ENCODE data around the gene VKORC1L1.
A peak's percentile ranks its signal among the peaks of the same experiment; 100 is the strongest.
"Not testable (repeated sequence)": the region's sequence is repeated elsewhere in the genome, so short reads cannot be mapped to it uniquely, and the experiment has no call there.

VKORC1L1 gene

DNA sequence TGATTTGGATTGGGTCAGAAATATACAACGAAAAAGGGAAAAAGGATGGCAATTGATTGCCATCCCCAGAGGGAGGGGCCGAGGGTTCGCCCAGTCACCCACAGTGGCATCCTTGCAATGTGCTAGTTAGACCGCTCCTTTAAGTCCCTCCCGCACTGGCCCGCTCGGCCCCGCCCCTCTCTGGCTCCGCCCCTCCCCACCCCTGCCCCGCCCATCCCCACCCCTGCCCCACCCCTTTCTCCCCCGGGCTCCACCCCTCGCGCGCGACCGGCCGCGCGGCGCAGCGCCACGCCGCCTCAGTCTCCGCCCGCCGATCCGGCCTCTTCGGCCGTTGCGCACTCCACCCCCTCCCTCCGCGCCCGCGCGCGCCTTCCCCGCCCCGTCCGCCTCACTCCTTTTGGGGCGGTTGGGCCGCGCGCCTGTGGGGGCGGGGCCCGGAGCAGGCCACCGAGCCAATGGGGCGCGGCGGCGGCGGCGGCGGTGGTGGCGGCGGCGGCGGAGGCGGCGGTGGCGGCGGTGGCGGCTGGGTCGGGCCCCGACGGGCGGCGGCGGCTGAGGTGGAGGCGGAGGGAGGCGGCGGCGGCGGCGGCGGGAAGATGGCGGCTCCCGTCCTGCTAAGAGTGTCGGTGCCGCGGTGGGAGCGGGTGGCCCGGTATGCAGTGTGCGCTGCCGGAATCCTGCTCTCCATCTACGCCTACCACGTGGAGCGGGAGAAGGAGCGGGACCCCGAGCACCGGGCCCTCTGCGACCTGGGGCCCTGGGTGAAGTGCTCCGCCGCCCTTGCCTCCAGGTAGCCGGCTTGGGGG, at the start of gene VKORC1L1:
Gene VKORC1L1, plus strand, starts transcription at position 299 of the 806 bp plus-strand sequence. Its CDS starts 298 bp downstream, at position 597.
- peak; percentile 87 to 94 for DNase-seq (ENCODE audit: low read depth in 2 of 2)

DNA sequence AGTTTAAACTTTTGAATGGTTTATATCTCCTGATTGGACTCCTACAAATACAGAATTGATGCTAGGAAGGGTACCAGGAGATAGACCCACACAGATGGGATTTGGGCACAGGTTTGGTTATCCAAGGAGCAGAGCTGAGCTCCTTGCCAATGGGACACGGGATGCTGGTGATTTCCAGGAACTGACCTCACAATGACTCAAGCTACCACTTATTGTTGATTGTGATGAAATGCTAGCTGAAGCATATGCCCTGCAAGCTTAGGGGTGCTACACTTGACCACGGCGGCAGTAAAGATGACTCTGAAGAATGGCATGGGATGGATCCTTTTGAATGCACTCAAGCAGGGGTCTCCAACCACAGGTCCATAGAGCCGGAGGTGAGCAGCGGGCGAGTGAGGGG, 45.5 kb upstream of the VKORC1L1 start:
- no peak for DNase-seq (ENCODE audit: low read depth in 2 of 2)

- DNase-seq (ENCODE audit: low read depth in 2 of 2), result no peak
Measured at GRCh38 chr7:65832281-65832680, 40.6 kb upstream of the VKORC1L1 start.

GRCh38 chr7:65836684-65837083, 36.2 kb upstream of the VKORC1L1 start:
- DNase-seq (ENCODE audit: low read depth in 2 of 2), result not testable (repeated sequence)

DNA sequence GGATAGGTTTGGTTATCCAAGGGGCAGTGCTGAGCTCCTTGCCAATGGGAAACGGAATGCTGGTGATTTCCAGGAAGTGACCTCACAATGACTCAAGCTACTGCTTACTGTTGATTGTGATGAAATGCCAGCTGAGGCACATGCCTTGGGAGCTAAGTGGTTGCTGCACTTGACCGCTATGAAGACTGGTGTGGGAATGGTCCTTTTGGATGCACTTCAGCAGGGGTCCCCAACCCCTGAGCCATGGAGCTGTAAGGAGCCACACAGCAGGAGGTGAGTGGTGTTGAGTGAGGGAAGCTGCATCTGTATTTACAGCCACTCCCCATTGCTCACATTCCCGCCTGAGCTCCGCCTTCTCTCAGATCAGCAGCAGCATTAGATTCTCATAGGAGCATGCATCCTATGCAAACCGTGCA, 35.3 kb upstream of the VKORC1L1 start:
- not testable (repeated sequence) for DNase-seq (ENCODE audit: low read depth in 2 of 2)

DNA sequence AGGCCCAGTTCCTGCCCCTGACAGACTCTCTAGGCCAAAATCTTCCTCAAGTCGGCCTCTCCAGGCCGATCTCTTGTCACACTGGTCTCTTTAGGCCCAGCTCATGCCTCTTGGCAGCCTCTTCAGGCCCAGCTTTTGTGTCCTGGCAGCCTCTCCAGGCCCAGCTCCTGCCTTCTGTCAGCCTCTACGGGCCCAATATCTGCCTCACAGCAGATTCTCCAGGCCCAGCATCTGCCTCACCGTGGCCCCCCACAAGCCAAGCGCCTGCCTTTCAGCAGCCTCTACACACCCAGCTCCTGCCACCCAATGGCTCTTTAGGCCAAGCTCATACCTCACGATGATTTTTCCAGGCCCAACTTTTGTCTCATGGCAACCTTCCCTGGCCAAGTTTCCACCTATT, 33.0 kb upstream of the VKORC1L1 start:
- DNase-seq (ENCODE audit: low read depth in 2 of 2), result no peak

DNA sequence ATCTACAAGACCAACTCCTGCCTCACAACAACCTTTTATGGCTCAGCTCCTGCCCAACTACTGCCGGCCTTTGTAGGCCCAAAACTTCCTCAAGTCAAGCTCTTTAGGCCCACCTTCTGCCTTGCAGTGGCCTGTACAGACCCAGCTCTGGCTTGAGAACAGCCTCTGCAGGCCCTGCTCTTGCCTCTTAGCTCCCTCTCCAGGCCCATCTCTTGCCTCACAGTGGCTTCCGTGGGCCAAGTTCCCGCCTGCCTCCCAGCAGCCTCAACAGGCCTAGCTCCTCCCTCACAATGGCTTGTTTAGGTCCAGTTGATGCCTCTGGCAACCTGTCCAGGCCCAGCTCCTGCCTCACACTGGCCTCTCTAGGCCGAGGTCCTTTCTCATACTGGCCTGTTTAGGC, 32.4 kb upstream of the VKORC1L1 start:
- no peak for DNase-seq (ENCODE audit: low read depth in 2 of 2)

DNA sequence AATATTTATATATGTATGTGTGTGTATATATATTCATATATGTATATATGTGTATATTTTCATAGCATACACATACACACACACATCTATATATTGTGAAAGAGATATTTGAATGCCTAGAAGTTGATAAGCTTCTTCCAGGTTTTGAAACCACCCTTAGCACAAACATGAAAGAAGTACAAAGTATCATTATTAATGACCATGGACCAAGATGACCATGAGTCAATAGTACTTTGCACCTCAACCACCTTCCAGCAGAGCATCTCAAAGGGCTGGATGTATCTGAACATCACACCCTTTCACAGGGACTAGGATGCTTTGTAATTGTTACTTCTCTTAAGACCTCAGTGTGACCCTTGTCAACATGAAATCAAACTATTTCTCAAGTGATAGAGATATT, 29.3 kb upstream of the VKORC1L1 start:
- not testable (repeated sequence) for DNase-seq (ENCODE audit: low read depth in 2 of 2)

- no peak for DNase-seq (ENCODE audit: low read depth in 2 of 2)
Measured at GRCh38 chr7:65846008-65846570, 26.8 kb upstream of the VKORC1L1 start.

GRCh38 chr7:65853426-65853825, 19.4 kb upstream of the VKORC1L1 start:
- DNase-seq (ENCODE audit: low read depth in 2 of 2), result not testable (repeated sequence)

DNA sequence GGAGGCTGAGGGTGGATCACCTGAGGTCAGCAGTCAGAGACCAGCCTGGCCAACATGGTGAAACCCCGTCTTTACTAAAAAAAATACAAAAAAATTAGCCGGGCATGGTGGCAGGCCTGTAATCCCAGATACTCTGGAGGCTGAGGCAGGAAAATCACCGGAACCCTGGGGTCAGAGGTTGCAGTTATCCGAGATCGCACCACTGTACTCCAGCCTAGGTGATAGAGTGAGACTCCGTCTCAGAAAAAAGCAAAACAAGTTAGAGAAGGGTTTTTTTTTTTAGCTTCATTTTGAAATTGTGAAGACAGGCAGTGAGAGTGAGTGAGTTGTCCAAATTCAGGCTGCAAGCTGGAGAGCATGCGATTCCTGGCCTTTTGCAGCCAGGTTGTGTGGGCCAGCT, 19.0 kb upstream of the VKORC1L1 start:
- DNase-seq (ENCODE audit: low read depth in 2 of 2), result not testable (repeated sequence)

DNA sequence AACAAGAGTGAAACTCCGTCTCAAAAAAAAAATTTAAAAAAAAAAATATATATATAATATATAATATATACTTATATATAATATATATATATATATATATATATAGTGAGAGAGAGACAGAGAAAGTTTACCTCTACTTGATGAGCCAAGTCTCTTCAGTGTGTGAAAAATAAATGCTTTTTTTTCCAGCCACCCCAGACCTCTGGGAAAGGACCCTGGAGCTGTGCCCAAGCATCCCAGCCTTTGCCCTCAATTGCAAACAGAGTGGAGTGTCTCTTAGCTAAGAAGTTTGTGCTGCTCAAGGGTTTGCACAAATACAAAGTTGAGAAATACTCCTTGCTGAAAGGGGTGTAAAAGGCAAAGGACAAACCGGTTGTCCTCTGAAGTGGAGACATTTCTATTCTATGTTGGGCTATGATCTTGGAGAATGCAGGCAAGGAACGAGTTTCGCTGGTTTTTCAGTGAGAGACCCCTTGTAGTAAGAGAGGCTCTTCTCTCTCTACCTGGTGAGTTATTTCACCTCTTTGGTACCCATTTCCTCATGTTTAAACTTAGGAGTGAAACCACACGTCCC, 15.5 kb upstream of the VKORC1L1 start:
- not testable (repeated sequence) for DNase-seq (ENCODE audit: low read depth in 2 of 2)

DNA sequence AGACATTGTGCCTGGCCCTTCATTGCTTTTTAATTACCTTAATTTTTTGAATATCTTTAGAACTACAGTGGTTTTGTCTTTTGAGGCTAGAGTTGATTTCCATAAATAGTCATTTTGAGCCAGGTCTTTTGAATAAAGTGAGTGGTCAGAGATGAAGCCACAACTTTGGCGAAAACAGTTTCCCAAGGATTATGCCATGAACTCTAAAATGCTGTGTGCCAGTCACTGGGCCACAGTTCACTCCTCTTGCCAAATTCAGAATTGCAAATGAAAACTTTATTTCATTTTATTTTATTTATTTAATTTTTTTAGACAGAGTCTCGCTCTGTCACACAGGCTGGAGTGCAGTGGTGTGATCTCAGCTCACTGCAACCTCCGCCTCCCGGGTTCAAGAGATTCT, 14.2 kb upstream of the VKORC1L1 start:
- not testable (repeated sequence) for DNase-seq (ENCODE audit: low read depth in 2 of 2)

GRCh38 chr7:65866244-65866643, 6.6 kb upstream of the VKORC1L1 start:
- not testable (repeated sequence) for DNase-seq (ENCODE audit: low read depth in 2 of 2)

DNA sequence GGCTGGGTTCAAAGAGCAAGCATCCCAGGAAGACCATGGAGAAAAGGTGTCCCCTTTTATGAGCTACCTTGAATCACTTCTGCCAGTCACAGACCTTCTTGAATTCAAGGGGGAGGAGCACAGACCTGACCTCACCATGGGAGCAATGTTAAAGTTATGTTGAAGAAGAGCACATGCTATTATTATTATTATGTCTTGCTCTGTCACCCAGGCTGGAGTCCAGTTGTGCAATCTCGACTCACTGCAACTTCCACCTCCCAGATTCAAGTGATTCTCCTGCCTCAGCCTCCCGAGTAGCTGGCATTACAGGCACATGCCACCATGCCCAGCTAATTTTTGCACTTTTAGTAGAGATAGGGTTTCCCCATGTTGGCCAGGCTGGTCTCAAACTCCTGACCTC, 5.2 kb upstream of the VKORC1L1 start:
- not testable (repeated sequence) for DNase-seq (ENCODE audit: low read depth in 2 of 2)

DNA sequence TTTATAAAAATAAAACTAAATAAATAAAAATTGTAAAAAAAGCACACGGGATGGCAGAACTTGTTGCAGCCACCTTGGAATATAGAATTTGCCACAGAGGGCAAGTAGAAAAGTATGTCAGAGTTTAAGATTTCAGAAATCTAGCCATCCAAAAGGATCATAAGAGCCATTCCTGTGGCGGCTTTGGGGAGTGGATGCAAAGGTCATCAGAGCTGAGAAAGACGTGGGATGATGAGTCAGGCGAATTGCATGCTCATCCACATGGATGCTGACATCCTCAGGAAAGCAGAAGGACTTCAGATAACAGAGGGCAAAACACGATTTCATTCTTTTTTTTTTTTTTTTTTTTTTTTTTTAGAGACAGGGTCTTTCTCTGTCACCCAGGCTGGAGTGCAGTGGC, 3.6 kb upstream of the VKORC1L1 start:
- DNase-seq (ENCODE audit: low read depth in 2 of 2), result not testable (repeated sequence)

GRCh38 chr7:65871451-65871850, 1.4 kb upstream of the VKORC1L1 start:
- not testable (repeated sequence) for DNase-seq (ENCODE audit: low read depth in 2 of 2)

- peak in 1 of 2 donors; percentile 6 for DNase-seq (ENCODE audit: low read depth in 2 of 2)
Measured at GRCh38 chr7:65873582-65874193, 814 bp downstream of the VKORC1L1 start.

DNA sequence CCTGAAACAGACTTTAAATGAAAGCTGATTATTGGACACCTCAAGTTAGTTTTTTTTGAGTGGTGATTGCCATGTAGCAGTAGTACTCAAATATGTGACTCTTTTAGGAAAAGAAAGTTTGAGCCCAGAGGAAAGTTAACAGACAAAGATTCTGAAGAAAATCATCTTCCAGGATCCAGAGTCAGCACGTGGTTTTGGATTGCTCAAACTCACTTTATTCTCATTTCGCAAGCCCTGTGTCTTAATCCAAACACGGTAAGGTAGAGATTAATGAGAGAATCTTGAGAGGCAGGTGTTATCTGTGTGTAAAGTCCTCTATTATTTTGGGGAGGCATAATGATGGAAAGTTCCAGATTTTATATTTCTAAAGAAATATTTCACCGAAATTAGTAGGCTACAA, 2.8 kb downstream of the VKORC1L1 start:
- DNase-seq (ENCODE audit: low read depth in 2 of 2), result not testable (repeated sequence)

DNA sequence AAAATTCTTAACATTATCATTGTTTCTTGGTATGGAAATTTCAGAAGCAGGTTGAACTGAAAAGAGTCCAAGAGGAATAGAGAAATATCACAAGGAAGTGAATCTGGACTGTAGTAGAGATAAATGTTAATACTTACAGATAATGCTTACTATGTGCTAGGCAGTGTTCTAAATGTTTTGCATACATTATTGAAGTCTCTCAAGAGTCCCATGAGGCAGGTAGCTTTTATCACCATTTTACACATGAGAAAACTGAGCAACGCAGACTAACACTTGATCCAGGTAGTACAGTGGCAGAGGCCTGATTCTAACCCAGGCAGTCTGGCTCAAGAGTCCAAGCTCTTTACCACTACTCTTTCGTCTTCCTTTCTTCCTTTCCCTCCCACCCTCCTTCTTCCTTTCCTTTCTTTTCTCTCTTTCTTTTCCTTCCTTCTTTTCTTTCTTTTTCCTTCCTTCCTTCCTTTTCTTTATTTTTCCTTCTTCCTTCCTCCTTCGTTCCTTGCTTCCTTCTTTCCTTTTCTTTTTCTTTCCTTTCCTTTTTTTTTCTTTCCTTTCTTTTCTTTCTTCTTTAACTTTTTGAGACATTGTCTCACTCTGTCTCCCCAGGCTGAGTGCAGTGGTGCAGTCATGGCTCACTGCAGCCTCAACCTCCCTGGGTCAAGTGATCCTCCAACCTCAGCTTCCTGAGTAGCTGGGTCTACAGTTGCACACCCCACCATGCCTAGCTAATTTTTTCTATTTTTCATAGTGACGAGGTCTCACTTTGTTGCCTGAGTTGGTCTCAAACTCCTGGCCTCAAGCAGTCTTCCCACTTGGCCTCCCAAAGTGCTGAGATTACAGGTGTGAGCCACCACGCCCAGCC, 6.6 kb downstream of the VKORC1L1 start:
- not testable (repeated sequence) for DNase-seq (ENCODE audit: low read depth in 2 of 2)

GRCh38 chr7:65880242-65880641, 7.4 kb downstream of the VKORC1L1 start:
- DNase-seq (ENCODE audit: low read depth in 2 of 2), result not testable (repeated sequence)
